Measurements from ENCODE around the gene SEMA7A. TPM values are rescaled to one million over a fixed set of nuclear protein-coding genes. Genes with fewer than 3 reads are reported as not detected.
A peak's percentile ranks its signal among the peaks of the same experiment; 100 is the strongest.

SEMA7A gene
- total and polyA plus RNA-seq, 2 of the 4 experiments (the other 2 are of a cell fraction): 30.5 to 87.3 TPM

DNA sequence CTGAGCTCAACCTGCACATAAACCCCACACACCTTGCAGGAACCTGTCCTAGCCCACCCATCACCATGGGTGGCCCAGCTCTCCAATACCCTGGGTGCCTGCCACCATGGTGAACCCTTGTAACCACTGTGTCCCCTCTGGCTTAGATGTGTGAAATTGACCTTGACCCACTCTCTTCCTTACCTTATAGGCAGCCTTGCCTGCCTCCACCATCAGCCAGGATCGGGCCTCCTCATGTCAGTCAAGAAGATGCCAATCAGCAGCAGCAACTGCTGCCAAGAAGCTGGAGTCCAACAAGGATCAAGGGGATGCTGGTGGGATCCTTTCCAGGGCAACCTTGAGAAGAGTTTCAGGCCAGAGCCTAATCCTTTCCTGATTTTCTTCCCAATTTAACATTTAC lies 57.5 kb downstream of the SEMA7A start:
- H3K4ac ChIP-seq (ENCODE audit: low read depth, low read length): no peak overlapping the region
- peak overlapping the region; percentile 62 for H2AK9ac ChIP-seq (replicated peaks; ENCODE audit: low read depth, low read length, poor library complexity)
- H2AFZ ChIP-seq (replicated peaks; ENCODE audit: low read length, poor library complexity): no peak overlapping the region
- H3K4me1 ChIP-seq (ENCODE audit: control insufficient read depth, insufficient read depth, low read length): peaks cover 4% of the 10 kb centered on the region; the same call in 1 of the 2 replicates
- no peak overlapping the region for H4K5ac ChIP-seq (ENCODE audit: low read depth, low read length)
- H3K9ac ChIP-seq (ENCODE audit: low read depth, low read length): no peak overlapping the region
- H3K36me3 ChIP-seq (ENCODE audit: control insufficient read depth, insufficient read depth, low read length): no peaks in the 10 kb centered on the region
- CTCF ChIA-PET: no interaction called here
- dilution Hi-C loops (cut with HindIII; ENCODE audit: low sequenced_read_pairs, unreplicated experiment): no loop called here
- no peak overlapping the region for H2BK15ac ChIP-seq (ENCODE audit: low read depth, low read length)
- TF ChIP-seq RAD21 (IDR thresholded peaks at IDR 0.05; ENCODE audit: low read length): no peak
- no peak for TF ChIP-seq MXI1 (IDR thresholded peaks at IDR 0.05; ENCODE audit: borderline replicate concordance, low read depth, low read length)
- TF ChIP-seq, protein P1, sequence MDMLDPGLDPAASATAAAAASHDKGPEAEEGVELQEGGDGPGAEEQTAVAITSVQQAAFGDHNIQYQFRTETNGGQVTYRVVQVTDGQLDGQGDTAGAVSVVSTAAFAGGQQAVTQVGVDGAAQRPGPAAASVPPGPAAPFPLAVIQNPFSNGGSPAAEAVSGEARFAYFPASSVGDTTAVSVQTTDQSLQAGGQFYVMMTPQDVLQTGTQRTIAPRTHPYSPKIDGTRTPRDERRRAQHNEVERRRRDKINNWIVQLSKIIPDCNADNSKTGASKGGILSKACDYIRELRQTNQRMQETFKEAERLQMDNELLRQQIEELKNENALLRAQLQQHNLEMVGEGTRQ (IDR thresholded peaks at IDR 0.05; ENCODE audit: low read depth, low read length): no peak
- TF ChIP-seq RCOR1 (IDR thresholded peaks at IDR 0.05; ENCODE audit: insufficient replicate concordance, low read length): no peak
- no peak for TF ChIP-seq CHD1 (IDR thresholded peaks at IDR 0.05; ENCODE audit: low read depth, low read length)
- TF ChIP-seq, protein P2, sequence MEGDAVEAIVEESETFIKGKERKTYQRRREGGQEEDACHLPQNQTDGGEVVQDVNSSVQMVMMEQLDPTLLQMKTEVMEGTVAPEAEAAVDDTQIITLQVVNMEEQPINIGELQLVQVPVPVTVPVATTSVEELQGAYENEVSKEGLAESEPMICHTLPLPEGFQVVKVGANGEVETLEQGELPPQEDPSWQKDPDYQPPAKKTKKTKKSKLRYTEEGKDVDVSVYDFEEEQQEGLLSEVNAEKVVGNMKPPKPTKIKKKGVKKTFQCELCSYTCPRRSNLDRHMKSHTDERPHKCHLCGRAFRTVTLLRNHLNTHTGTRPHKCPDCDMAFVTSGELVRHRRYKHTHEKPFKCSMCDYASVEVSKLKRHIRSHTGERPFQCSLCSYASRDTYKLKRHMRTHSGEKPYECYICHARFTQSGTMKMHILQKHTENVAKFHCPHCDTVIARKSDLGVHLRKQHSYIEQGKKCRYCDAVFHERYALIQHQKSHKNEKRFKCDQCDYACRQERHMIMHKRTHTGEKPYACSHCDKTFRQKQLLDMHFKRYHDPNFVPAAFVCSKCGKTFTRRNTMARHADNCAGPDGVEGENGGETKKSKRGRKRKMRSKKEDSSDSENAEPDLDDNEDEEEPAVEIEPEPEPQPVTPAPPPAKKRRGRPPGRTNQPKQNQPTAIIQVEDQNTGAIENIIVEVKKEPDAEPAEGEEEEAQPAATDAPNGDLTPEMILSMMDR (conservative IDR thresholded peaks at IDR 0.05; ENCODE audit: low read depth, low read length): no peak
- no peak for TF ChIP-seq MAFK (IDR thresholded peaks at IDR 0.05; ENCODE audit: low read depth, low read length)
- TF ChIP-seq SMC3 (IDR thresholded peaks at IDR 0.05; ENCODE audit: low read depth, low read length): no peak
- no CpG with 5 or more reads among the region's 1 CpG for WGBS, 2 experiments (ENCODE audit: extremely low coverage in 2 of 2, insufficient read length in 1 of 2)
- no peak overlapping the region for H2BK5ac ChIP-seq (ENCODE audit: low read depth, low read length, poor library complexity, severe bottlenecking)
- no peaks in the 10 kb centered on the region for H3K79me1 ChIP-seq (ENCODE audit: low read depth in 1 of 2, low read length in 2 of 2)
- no peaks in the 10 kb centered on the region for H3K9me3 ChIP-seq (ENCODE audit: control insufficient read depth, insufficient read depth, low read length)
- H2BK20ac ChIP-seq (ENCODE audit: low read depth, low read length): no peak overlapping the region
- POLR2A ChIA-PET (ENCODE audit: unreplicated experiment): no interaction called here
- no peak overlapping the region for H2BK120ac ChIP-seq (ENCODE audit: low read depth, low read length)
- no TSS peak for BruUV-seq (replicated peaks)
- ATAC-seq (ENCODE audit: low read depth): no peak
- no peak overlapping the region for H3K27ac ChIP-seq (ENCODE audit: insufficient read depth, low read length)
- H3K18ac ChIP-seq (ENCODE audit: low read depth, low read length): no peak overlapping the region
- H4K91ac ChIP-seq (ENCODE audit: insufficient read depth, low read depth, low read length): no peak overlapping the region
- DNase-seq: no peak
- H2AK5ac ChIP-seq (ENCODE audit: low read depth, low read length): no peak overlapping the region
- intact Hi-C loops (cut with micrococcal nuclease): loop anchor here (10.0 kb wide), 1 partner anchor 579 kb away; the partner anchor contains the start of gene RPP25
- peaks cover 12% of the 10 kb centered on the region for H3K27me3 ChIP-seq (ENCODE audit: control insufficient read depth, insufficient read depth, low read length)
- no peaks in the 10 kb centered on the region; the same call in 1 of the 2 replicates for H4K20me1 ChIP-seq (ENCODE audit: insufficient read depth, low read length)
- H3K4me2 ChIP-seq (ENCODE audit: low read depth, low read length): no peak overlapping the region
- no peaks in the 10 kb centered on the region for H3K9me1 ChIP-seq (ENCODE audit: insufficient read depth, low read length)
- in situ Hi-C loops (cut with MboI; ENCODE audit: low sequenced_read_pairs): loop anchor here (10.0 kb wide), 1 partner anchor 399 kb away; no protein-coding TSS in a partner anchor
- H4K8ac ChIP-seq (ENCODE audit: low read depth in 2 of 2, low read length in 2 of 2): no peak overlapping the region
- no peak overlapping the region for H3K23ac ChIP-seq (ENCODE audit: low read depth, low read length)
- no peak overlapping the region for H3K14ac ChIP-seq (replicated peaks; ENCODE audit: low read depth, low read length)
- no peak overlapping the region for H3K56ac ChIP-seq (ENCODE audit: extremely low read depth, insufficient read depth, low read length)
- no peak overlapping the region for H3K4me3 ChIP-seq (ENCODE audit: insufficient read depth, low read depth, low read length)
